Lower lobe of right lung (tissue), 2 donors: ENCODE data around the gene PLPPR3. TPM values are rescaled to one million over a fixed set of nuclear protein-coding genes. Genes with fewer than 3 reads are reported as not detected.
"Not testable (repeated sequence)": the region's sequence is repeated elsewhere in the genome, so short reads cannot be mapped to it uniquely, and the experiment has no call there.

Experiments
- ATAC-seq, 2 donors: fragments of 200-7000 bp; cut with Tn5 transposase; one replicate each; pipeline ENCODE4 v1.9.1; 2020 to 2022; ENCODE audit warnings: mild to moderate bottlenecking in 2 of 2, moderate library complexity in 2 of 2
- DNase-seq: peaks from one replicate; pipeline ENCODE4 v3.0.0-alpha.2; 2020
- H3K27ac ChIP-seq: fragments of 200-600 bp; one replicate; pipeline ENCODE4 v1.8.0; 2022
- H3K27me3 ChIP-seq: fragments of 200-600 bp; one replicate; pipeline ENCODE4 v1.8.0; 2022; ENCODE audit warnings: low read depth
- H3K36me3 ChIP-seq: fragments of 200-600 bp; one replicate; pipeline ENCODE4 v1.8.0; 2022; ENCODE audit warnings: mild to moderate bottlenecking
- H3K4me1 ChIP-seq: fragments of 200-600 bp; one replicate; pipeline ENCODE4 v1.8.0; 2022
- H3K4me3 ChIP-seq: fragments of 200-600 bp; one replicate; pipeline ENCODE4 v1.8.0; 2022; ENCODE audit warnings: mild to moderate bottlenecking
- H3K9me3 ChIP-seq: fragments of 200-600 bp; one replicate; pipeline ENCODE4 v1.8.0; 2022
- intact Hi-C: fragments of 100-400 bp; cut with DNase I; formaldehyde crosslinking; loops from one replicate; pipeline ENCODE4 v1.11.0; 2022
- total RNA-seq: library from RNA; stranded (reverse); fragmentation: NEBNext Ultra II Directional; extraction: Animal tissue kit (Norgen Biotek cat#: 25700); gene quantifications from one replicate; pipeline ENCODE4 v1.2.1, GENCODE V29; 2021
- TF ChIP-seq, protein P1 (sequence below): fragments of 200-600 bp; IDR thresholded peaks from one replicate; pipeline ENCODE4 v1.8.0; 2022; ENCODE audit warnings: antibody characterized with exemption, mild to moderate bottlenecking
- donor health status: DM: no; HTN: yes; CAD: no; lungs with severe emphysema.

Gene PLPPR3
- total RNA-seq, 1 donor from 2014 or later, result 2.1 TPM

DNA sequence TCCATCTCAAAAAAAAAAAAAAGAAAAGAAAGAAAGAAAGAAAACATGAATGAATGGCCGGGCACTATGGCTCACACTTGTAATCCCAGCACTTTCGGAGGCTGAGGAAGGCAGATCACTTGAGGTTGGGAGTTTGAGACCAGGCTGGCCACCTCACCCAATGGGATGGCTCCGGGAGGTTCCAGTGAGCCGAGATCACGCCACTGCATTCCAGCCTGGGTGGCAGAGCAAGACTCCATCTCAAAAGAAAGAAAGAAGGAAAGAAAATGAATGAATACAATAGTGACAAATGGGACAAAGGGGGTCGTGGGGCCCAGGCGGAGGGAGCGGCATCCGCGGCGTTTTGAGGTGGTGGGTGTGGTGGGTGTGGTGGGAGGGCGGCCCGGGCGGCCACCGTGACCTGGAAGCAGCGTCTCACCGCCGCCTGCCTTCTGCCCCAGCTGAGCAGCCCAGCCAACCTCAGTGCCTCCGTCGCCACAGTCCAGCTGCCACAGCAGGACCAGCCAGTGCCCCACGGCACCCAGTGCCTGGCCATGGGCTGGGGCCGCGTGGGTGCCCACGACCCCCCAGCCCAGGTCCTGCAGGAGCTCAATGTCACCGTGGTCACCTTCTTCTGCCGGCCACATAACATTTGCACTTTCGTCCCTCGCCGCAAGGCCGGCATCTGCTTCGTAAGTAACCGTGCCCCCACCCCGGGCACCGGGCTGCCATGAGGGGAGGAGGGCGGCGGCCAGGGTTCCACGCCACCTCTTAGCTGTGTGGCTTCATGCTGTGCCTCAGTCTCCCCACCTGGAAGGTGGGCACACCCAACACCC is 24.2 kb upstream of the PLPPR3 start:
- peaks cover 19% of the 10 kb centered on the region for H3K4me1 ChIP-seq
- no peaks in the 10 kb centered on the region for H3K9me3 ChIP-seq
- H3K36me3 ChIP-seq, result no peaks in the 10 kb centered on the region
- no peak for ATAC-seq
- H3K27ac ChIP-seq, result no peak overlapping the region
- H3K27me3 ChIP-seq, result peaks cover 51% of the 10 kb centered on the region
- H3K4me3 ChIP-seq, result no peak overlapping the region
- TF ChIP-seq, protein P1, sequence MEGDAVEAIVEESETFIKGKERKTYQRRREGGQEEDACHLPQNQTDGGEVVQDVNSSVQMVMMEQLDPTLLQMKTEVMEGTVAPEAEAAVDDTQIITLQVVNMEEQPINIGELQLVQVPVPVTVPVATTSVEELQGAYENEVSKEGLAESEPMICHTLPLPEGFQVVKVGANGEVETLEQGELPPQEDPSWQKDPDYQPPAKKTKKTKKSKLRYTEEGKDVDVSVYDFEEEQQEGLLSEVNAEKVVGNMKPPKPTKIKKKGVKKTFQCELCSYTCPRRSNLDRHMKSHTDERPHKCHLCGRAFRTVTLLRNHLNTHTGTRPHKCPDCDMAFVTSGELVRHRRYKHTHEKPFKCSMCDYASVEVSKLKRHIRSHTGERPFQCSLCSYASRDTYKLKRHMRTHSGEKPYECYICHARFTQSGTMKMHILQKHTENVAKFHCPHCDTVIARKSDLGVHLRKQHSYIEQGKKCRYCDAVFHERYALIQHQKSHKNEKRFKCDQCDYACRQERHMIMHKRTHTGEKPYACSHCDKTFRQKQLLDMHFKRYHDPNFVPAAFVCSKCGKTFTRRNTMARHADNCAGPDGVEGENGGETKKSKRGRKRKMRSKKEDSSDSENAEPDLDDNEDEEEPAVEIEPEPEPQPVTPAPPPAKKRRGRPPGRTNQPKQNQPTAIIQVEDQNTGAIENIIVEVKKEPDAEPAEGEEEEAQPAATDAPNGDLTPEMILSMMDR, result no peak
- DNase-seq, result no peak
- intact Hi-C loops, result no loop called here

DNA sequence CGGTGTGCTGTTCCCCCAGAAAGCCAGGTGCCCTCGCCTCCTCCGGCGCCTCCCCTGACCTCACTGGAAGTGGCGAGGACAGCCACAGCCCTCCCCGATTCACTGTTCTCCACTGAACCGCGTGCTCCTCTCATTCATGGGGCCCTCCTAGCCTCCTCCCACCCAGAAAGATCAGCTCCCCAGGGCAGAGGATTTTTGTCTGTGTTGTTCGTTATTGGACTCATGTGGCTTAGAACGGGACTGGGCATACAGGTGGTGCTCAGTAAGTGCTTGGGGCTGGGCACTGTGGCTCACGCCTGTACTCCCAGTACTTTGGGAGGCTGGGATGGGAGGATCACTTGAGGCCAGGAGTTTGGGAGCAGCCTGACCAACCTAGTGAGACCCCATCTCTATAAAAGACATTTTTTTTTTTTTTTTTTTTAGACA is 22.8 kb upstream of the PLPPR3 start:
- H3K9me3 ChIP-seq, result no peaks in the 10 kb centered on the region
- H3K36me3 ChIP-seq, result no peaks in the 10 kb centered on the region
- DNase-seq, result no peak
- H3K4me3 ChIP-seq, result no peak overlapping the region
- TF ChIP-seq, protein P1, result no peak
- peaks cover 10% of the 10 kb centered on the region for H3K4me1 ChIP-seq
- H3K27ac ChIP-seq, result no peak overlapping the region
- intact Hi-C loops, result no loop called here
- ATAC-seq, result peak in 1 of 2 donors; percentile 7
- peaks cover 56% of the 10 kb centered on the region for H3K27me3 ChIP-seq

DNA sequence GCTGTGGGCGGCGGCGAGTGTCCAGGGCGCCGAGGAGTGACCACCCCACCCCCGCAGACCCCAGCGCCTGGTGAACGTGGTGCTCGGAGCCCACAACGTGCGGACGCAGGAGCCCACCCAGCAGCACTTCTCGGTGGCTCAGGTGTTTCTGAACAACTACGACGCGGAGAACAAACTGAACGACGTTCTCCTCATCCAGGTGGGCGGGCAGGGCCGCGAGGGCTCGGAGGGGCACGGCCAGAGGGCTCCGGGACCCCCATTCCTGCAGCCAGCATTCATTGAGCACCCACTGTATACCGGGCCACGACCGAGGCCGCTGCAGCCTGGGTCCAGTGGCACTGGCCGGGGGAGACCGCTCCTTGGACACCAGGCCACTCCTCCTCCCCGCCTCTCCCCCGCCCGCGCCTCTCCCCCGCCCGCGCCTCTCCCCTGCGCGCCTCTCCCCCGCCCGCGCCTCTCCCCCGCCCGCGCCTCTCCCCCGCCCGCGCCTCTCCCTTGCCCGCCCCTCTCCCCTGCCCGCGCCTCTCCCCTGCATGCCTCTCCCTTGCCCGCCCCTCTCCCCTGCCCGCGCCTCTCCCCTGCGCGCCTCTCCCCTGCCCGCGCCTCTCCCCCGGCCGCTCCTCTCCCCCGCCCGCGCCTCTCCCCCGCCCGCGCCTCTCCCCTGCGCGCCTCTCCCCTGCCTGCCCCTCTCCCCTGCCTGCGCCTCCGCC is 22.2 kb upstream of the PLPPR3 start:
- Histone ChIP-seq H3K36me3 (no peaks in the 10 kb centered on the region), H3K27me3 (peaks cover 56% of the 10 kb centered on the region), H3K27ac (no peak overlapping the region), H3K9me3 (no peaks in the 10 kb centered on the region), H3K4me3 (peak overlapping the region; percentile 21), H3K4me1 (peaks cover 10% of the 10 kb centered on the region)
- TF ChIP-seq, protein P1, result no peak
- DNase-seq, result no peak
- intact Hi-C loops, result no loop called here
- ATAC-seq, result peak in 1 of 2 donors; percentile 40

DNA sequence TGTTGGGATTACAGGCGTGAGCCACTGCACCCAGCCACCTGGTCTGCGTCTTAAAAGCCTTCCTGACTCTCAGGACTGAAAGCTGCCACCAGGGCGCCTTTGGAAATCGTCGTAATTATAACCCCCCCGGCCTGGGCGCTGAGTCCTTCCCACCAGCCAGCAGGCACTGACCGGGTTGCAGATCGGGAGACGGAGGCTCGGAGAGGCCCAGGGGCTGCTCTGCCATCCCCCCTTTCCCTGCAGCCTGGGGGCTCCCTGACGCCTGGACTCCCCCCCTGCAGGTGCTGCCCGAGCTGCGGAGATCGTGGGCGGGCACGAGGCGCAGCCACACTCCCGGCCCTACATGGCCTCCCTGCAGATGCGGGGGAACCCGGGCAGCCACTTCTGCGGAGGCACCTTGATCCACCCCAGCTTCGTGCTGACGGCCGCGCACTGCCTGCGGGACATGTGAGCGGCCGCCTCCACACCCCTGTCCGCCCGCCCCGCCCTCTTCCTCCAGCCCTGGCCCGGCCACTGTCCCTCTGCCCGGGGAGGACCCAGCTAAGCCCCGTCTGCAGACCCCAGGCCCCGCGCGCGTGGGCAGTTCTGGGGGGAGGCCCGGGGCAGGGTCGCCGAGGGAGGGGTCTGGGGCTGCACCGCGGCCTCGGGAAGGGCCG is 21.6 kb upstream of the PLPPR3 start:
- Histone ChIP-seq H3K27me3 (peaks cover 55% of the 10 kb centered on the region), H3K4me3 (peak overlapping the region; percentile 21), H3K4me1 (peaks cover 10% of the 10 kb centered on the region), H3K36me3 (no peaks in the 10 kb centered on the region), H3K9me3 (no peaks in the 10 kb centered on the region), H3K27ac (no peak overlapping the region)
- ATAC-seq (peak; percentile 64 to 67), DNase-seq (peak; percentile 63)
- TF ChIP-seq, protein P1, result no peak
- intact Hi-C loops, result no loop called here

DNA sequence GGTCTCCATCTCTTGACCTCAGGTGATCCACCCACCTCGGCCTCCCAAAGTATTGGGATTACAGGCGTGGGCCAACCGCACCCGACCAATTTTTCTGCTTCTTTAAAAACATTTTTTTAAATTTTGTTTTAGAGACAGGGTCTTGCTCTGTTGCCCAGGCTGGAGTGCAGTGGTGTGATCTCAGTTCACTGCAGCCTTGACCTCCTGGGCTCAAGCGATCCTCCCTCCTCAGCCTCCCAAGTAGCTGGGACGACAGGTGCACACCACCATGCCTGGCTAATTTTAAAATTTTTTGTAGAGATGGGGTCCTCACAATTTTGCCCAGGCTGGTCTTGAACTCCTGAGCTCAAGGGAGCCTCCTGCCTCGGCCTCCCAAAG is 21.0 kb upstream of the PLPPR3 start:
- H3K4me1 ChIP-seq, intact Hi-C loops, ATAC-seq, H3K9me3 ChIP-seq, DNase-seq, H3K36me3 ChIP-seq, H3K4me3 ChIP-seq, H3K27ac ChIP-seq: not testable (repeated sequence)
- peaks cover 49% of the 10 kb centered on the region for H3K27me3 ChIP-seq
